ENCODE measurements around the gene GABBR1. TPM values are rescaled to one million over a fixed set of nuclear protein-coding genes. Genes with fewer than 3 reads are reported as not detected.

GABBR1 gene
- total and polyA plus RNA-seq, 2 donors from 2014 or later: 12.7 to 46.7 TPM

GRCh38 chr6:29552512-29553051 is 80.4 kb downstream of the GABBR1 start:
- Histone ChIP-seq H3K4me3 (ENCODE audit: low read length in 3 of 3) (peak overlapping the region in 2 of 3 donors; percentile 39 to 54), H3K27me3 (ENCODE audit: control insufficient read depth, insufficient read depth, low read length) (peaks cover 21% of the 10 kb centered on the region), H3K4me1 (ENCODE audit: control insufficient read depth in 2 of 3, insufficient read depth in 2 of 3, low read depth in 1 of 3, low read length in 3 of 3) (peaks cover 0 to 12% (median 7%) of the 10 kb centered on the region in 3 donors), H3K27ac (ENCODE audit: low read depth in 2 of 2, low read length in 2 of 2) (no peak overlapping the region), H3K9me3 (ENCODE audit: control insufficient read depth in 2 of 3, insufficient read depth in 1 of 3, low read length in 3 of 3) (no peaks in the 10 kb centered on the region), H3K9ac (ENCODE audit: low read length in 3 of 3) (no peak overlapping the region), H3K36me3 (ENCODE audit: control insufficient read depth in 2 of 3, insufficient read depth in 3 of 3, low read length in 3 of 3) (no peaks in the 10 kb centered on the region)
- FAIRE-seq: peak; percentile 42
- TF ChIP-seq CTCF (IDR thresholded peaks at IDR 0.05; ENCODE audit: borderline replicate concordance, extremely low read depth, insufficient read depth): no peak
- intact Hi-C loops (cut with DNase I): no loop called here
- peak in 2 of 5 donors; percentile 79 to 85 for DNase-seq

GRCh38 chr6:29547573-29547972 is 85.4 kb downstream of the GABBR1 start:
- H3K4me1 ChIP-seq (ENCODE audit: control insufficient read depth in 2 of 3, insufficient read depth in 2 of 3, low read depth in 1 of 3, low read length in 3 of 3): peaks cover 0 to under 1% (median under 1%) of the 10 kb centered on the region in 3 donors
- H3K27ac ChIP-seq (ENCODE audit: low read depth in 2 of 2, low read length in 2 of 2): no peak overlapping the region
- no peak for TF ChIP-seq CTCF (IDR thresholded peaks at IDR 0.05; ENCODE audit: borderline replicate concordance, extremely low read depth, insufficient read depth)
- H3K9me3 ChIP-seq (ENCODE audit: control insufficient read depth in 2 of 3, insufficient read depth in 1 of 3, low read length in 3 of 3): no peaks in the 10 kb centered on the region
- no peak overlapping the region for H3K4me3 ChIP-seq (ENCODE audit: low read length in 3 of 3)
- intact Hi-C loops (cut with DNase I): no loop called here
- no peak for FAIRE-seq
- H3K9ac ChIP-seq (ENCODE audit: low read length in 3 of 3): no peak overlapping the region
- no peak for DNase-seq
- H3K36me3 ChIP-seq (ENCODE audit: control insufficient read depth in 2 of 3, insufficient read depth in 3 of 3, low read length in 3 of 3): no peaks in the 10 kb centered on the region
- no peaks in the 10 kb centered on the region for H3K27me3 ChIP-seq (ENCODE audit: control insufficient read depth, insufficient read depth, low read length)

GRCh38 chr6:29537714-29538403 is 95.1 kb downstream of the GABBR1 start:
- Histone ChIP-seq H3K4me1 (ENCODE audit: control insufficient read depth in 2 of 3, insufficient read depth in 2 of 3, low read depth in 1 of 3, low read length in 3 of 3) (no peaks in the 10 kb centered on the region), H3K36me3 (ENCODE audit: control insufficient read depth in 2 of 3, insufficient read depth in 3 of 3, low read length in 3 of 3) (no peaks in the 10 kb centered on the region), H3K9ac (ENCODE audit: low read length in 3 of 3) (no peak overlapping the region), H3K27ac (ENCODE audit: low read depth in 2 of 2, low read length in 2 of 2) (no peak overlapping the region), H3K27me3 (ENCODE audit: control insufficient read depth, insufficient read depth, low read length) (no peaks in the 10 kb centered on the region), H3K4me3 (ENCODE audit: low read length in 3 of 3) (no peak overlapping the region), H3K9me3 (ENCODE audit: control insufficient read depth in 2 of 3, insufficient read depth in 1 of 3, low read length in 3 of 3) (no peaks in the 10 kb centered on the region)
- intact Hi-C loops (cut with DNase I): no loop called here
- FAIRE-seq (no peak), DNase-seq (no peak)
- TF ChIP-seq CTCF (IDR thresholded peaks at IDR 0.05; ENCODE audit: borderline replicate concordance, extremely low read depth, insufficient read depth): no peak

Measured in kidney (tissue), 14 donors.